ENCODE results near the gene RELT. TPM values are rescaled to one million over a fixed set of nuclear protein-coding genes. Genes with fewer than 3 reads are reported as not detected.

RELT gene
- total RNA-seq, 1 donor from 2014 or later = 3.5 TPM

GRCh38 chr11:73348838-73349237 is 27.4 kb upstream of the RELT start:
- peaks cover 17% of the 10 kb centered on the region for H3K36me3 Mint-ChIP-seq (ENCODE audit: low read depth)
- H3K9me3 Mint-ChIP-seq (ENCODE audit: low read depth) = no peaks in the 10 kb centered on the region
- H3K4me3 Mint-ChIP-seq (ENCODE audit: unreplicated experiment) = no peak overlapping the region
- no peak for DNase-seq (ENCODE audit: low spot score)
- no peak overlapping the region for H3K27ac Mint-ChIP-seq (ENCODE audit: unreplicated experiment)
- no peaks in the 10 kb centered on the region for H3K27me3 Mint-ChIP-seq (ENCODE audit: low read depth)
- H3K4me1 Mint-ChIP-seq (ENCODE audit: low read depth) = peaks cover 17% of the 10 kb centered on the region
- TF ChIP-seq CTCF (IDR thresholded peaks at IDR 0.05) = no peak

DNA sequence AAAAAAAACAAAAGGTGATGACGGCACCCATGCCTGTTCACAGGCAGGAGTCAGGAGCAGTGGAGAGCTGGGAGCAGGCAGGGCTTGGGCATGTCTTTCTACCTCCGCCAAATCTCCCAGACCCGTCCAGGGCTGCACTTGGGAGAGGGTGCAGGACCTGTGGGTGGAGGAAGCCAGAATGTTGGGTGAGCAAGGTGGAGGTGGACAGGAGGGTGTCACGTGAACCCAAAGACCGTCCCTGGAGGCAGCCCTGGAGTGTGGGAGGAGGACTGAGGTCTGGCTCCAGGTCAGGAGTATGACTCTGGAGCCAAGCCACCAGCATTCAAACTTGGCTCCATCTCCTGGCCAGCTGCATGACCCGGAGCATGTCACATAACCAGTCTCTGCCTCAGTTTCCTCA is 26.6 kb upstream of the RELT start:
- H3K27ac Mint-ChIP-seq (ENCODE audit: unreplicated experiment) = peak overlapping the region; percentile 36
- no peaks in the 10 kb centered on the region for H3K27me3 Mint-ChIP-seq (ENCODE audit: low read depth)
- peaks cover 14% of the 10 kb centered on the region for H3K4me1 Mint-ChIP-seq (ENCODE audit: low read depth)
- H3K4me3 Mint-ChIP-seq (ENCODE audit: unreplicated experiment) = no peak overlapping the region
- no peak for TF ChIP-seq CTCF (IDR thresholded peaks at IDR 0.05)
- H3K9me3 Mint-ChIP-seq (ENCODE audit: low read depth) = no peaks in the 10 kb centered on the region
- no peak for DNase-seq (ENCODE audit: low spot score)
- peaks cover 18% of the 10 kb centered on the region for H3K36me3 Mint-ChIP-seq (ENCODE audit: low read depth)

- Mint-ChIP-seq H3K4me3 (ENCODE audit: unreplicated experiment) (no peak overlapping the region), H3K27ac (ENCODE audit: unreplicated experiment) (peak overlapping the region; percentile 72), H3K36me3 (ENCODE audit: low read depth) (peaks cover 22% of the 10 kb centered on the region), H3K27me3 (ENCODE audit: low read depth) (no peaks in the 10 kb centered on the region), H3K9me3 (ENCODE audit: low read depth) (no peaks in the 10 kb centered on the region), H3K4me1 (ENCODE audit: low read depth) (peaks cover 8% of the 10 kb centered on the region)
- DNase-seq (ENCODE audit: low spot score) = no peak
- TF ChIP-seq CTCF (IDR thresholded peaks at IDR 0.05) = peak; percentile 99
Measured at GRCh38 chr11:73350908-73351636, 25.1 kb upstream of the RELT start.

DNA sequence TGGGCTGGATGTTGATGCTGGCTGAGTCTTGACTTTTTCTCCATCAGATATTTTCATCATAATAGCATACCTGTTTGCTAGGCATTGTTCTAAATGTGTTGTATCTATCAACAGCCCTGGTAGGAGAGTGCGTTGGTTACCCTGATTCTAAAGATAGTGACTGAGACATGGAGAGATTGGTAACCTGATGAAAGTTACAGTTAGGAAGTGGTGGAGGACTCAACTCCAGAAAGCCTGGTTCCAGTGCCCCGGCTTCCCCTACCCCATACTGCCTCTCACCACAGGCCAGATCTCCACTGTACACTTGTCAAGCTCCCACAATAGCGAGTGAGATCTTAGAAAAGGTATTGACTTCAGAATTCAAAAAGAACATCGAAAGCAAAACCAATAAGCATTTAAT is 22.8 kb upstream of the RELT start:
- no peak overlapping the region for H3K27ac Mint-ChIP-seq (ENCODE audit: unreplicated experiment)
- no peaks in the 10 kb centered on the region for H3K27me3 Mint-ChIP-seq (ENCODE audit: low read depth)
- peaks cover 12% of the 10 kb centered on the region for H3K4me1 Mint-ChIP-seq (ENCODE audit: low read depth)
- TF ChIP-seq CTCF (IDR thresholded peaks at IDR 0.05) = no peak
- no peak for DNase-seq (ENCODE audit: low spot score)
- no peaks in the 10 kb centered on the region for H3K9me3 Mint-ChIP-seq (ENCODE audit: low read depth)
- H3K4me3 Mint-ChIP-seq (ENCODE audit: unreplicated experiment) = no peak overlapping the region
- peaks cover 22% of the 10 kb centered on the region for H3K36me3 Mint-ChIP-seq (ENCODE audit: low read depth)

DNA sequence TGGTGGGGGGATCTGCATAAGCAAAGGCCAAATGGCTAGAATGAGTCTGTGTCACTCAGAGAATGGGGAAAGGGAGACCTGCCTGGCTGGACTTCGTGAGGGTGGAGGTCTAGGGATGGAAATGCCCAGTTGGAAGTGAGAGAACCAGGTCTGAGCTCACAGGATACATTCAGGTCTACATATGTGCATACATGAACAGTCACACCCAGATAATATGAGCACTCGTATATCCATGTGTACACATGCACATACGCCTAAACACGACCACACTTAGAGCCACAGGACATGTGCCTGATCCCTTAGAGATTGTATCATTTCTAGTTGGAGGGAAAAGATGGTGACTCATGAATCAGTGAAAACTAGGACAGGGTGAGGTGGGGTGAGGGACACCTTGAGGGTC is 21.1 kb upstream of the RELT start:
- Mint-ChIP-seq H3K27me3 (ENCODE audit: low read depth) (no peaks in the 10 kb centered on the region), H3K4me3 (ENCODE audit: unreplicated experiment) (no peak overlapping the region), H3K9me3 (ENCODE audit: low read depth) (no peaks in the 10 kb centered on the region), H3K36me3 (ENCODE audit: low read depth) (peaks cover 26% of the 10 kb centered on the region), H3K4me1 (ENCODE audit: low read depth) (peaks cover 12% of the 10 kb centered on the region), H3K27ac (ENCODE audit: unreplicated experiment) (no peak overlapping the region)
- no peak for TF ChIP-seq CTCF (IDR thresholded peaks at IDR 0.05)
- no peak for DNase-seq (ENCODE audit: low spot score)
